K562 treated with DMSO at 1 percent for 4 hours (cell line): ENCODE results near the gene NHLH1. TPM values are rescaled to one million over a fixed set of nuclear protein-coding genes. Genes with fewer than 3 reads are reported as not detected.

ENCODE experiments used
- total RNA-seq: library from RNA; unstranded; fragments of 300-600 nt; gene quantifications from 2 replicates; pipeline ENCODE4 v1.2.3, GENCODE V29; 2022; ENCODE audit not compliant: insufficient read depth

The NHLH1 gene
- 0.48 and 0.85 TPM in 2 replicates for total RNA-seq

DNA sequence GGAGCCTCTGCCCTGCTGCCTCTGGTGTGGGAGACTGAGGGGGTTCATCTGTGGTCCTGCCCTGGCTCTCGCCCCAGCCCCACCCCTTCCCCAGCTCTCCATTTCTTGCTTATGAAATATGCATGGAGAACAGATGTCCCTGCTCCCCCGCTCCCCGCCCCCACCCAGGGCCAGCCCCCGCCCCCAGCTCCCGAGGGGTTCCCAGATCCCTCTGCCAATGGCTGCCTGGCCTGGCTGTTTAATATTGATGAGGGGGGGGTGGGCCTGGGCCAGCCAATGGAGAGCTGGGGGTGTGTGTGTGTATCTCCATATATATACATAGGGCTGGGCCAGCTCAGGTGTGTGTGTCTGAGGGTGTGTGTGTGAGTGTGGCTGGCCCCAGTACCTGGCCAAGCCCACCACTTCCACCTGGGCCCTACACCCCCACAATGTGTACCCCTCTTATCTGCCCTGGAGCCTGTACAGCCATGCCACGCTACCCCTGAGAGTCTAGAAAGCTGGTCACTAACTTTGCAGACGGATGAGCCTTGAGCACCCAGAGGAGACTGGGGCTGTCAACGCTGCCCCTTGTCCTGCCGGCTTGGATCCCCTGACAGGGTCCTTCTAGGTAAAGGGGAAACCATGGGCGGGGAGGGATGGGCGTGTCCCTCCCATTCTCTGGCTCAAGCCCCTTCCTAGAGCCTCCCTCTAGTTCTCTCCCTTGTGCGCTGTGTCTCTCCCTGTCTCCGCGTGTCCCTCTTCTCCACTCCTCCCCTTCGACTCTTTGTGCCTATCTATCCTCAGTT, at the start of gene NHLH1:
NHLH1 (plus strand) TSS at position 341 of the 785 bp plus-strand sequence. CDS start 3,661 bp downstream, outside the sequence.

DNA sequence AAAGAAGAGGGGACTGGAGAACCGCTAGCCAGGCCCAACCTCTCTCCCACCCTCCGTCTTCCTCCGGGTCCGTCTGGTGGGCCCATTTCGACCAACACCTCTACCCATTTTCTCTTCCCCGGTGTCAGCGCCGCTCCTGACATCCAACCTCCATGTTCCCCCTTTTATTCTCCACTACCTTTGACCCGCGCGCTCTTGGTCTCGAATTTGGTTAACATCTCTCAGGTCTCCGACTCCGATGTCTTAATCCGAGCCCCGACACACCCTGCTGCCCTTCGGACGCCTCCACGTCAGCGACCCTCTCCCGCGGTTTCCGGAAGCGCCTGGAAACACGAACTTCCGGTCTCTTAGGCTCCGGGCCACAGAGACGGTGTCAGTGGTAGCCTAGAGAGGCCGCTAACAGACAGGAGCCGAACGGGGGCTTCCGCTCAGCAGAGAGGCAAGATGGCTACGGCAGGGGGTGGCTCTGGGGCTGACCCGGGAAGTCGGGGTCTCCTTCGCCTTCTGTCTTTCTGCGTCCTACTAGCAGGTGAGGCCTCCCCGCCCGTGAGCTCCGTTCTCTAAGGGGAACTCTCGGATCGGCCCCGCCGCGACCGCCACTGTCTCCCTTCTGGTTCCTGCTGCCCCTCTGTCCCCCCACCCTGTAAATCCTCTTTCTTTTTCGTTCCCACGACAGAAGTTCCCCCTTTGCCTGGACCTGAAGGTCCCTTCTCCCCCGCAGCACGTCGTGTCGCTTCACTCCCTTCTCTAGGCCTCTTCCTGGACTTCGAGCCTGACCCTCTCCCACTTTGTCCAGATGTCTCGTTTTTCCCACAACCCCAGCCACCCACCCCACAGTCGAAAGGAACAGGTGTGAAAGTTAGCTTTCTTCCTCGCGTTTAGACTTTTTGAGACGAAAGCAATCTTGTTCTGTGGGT, 23.7 kb upstream of the NHLH1 start, which contains the start of the genes COPA and NCSTN:
COPA (minus strand) TSS at position 298 of the 917 bp plus-strand sequence; CDS start at position 218, 80 bp downstream.
NCSTN (plus strand) TSS at position 431 of the 917 bp plus-strand sequence; CDS start at position 445, 14 bp downstream.

DNA sequence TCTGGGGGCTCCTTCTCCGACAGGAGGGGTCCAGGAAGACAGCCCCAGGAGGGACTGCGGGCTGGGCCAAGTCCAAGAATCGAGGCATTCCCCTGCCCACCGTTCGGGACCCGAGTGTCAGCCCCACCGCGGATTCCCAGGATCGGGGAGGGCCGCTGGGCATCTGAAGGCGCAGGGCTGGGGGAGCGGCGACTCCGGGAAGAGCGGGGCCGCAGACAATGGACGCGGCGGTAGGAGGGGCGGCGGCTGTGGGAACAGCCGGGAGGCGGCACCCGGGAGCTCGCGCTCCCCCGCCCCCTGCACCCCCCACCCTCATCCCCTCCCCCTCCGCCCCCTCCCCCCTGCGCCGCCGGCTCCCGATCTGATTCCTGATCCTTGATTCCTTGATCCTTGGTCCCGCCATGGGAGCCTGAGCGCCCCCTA, 33.4 kb downstream of the NHLH1 start, which contains the start of gene VANGL2:
VANGL2 (plus strand) TSS at position 342 of the 423 bp plus-strand sequence. CDS start 15,274 bp downstream, outside the sequence.

Other genes starting within 250 kb of the NHLH1 start
- gene ATP1A4, start 215.5 kb upstream of the NHLH1 start, total RNA-seq = not detected in 2 replicates
- not detected in 2 replicates for gene CASQ1, start 176.5 kb upstream of the NHLH1 start, total RNA-seq
- 51.5 and 73.4 TPM in 2 replicates for gene PEA15, start 161.7 kb upstream of the NHLH1 start, total RNA-seq
- gene DCAF8, start 104.5 kb upstream of the NHLH1 start, total RNA-seq = 50.7 and 83.5 TPM in 2 replicates
- gene PEX19, start 81.9 kb upstream of the NHLH1 start, total RNA-seq = 26.6 and 31.9 TPM in 2 replicates
- 191 and 196 TPM in 2 replicates for gene COPA, start 23.8 kb upstream of the NHLH1 start, total RNA-seq
- gene NCSTN, start 23.7 kb upstream of the NHLH1 start, total RNA-seq = 51.8 and 56.1 TPM in 2 replicates
- 5.9 and 6.4 TPM in 2 replicates for gene VANGL2, start 33.5 kb downstream of the NHLH1 start, total RNA-seq
- 4.2 and 4.3 TPM in 2 replicates for gene SLAMF6, start 156.2 kb downstream of the NHLH1 start, total RNA-seq
- 3.0 and 5.0 TPM in 2 replicates for gene CD84, start 212.4 kb downstream of the NHLH1 start, total RNA-seq